ENCODE results near the gene SEC14L2. TPM values are rescaled to one million over a fixed set of nuclear protein-coding genes. Genes with fewer than 3 reads are reported as not detected.
A peak's percentile ranks its signal among the peaks of the same experiment; 100 is the strongest.

The SEC14L2 gene
- total and polyA plus RNA-seq, 2 of the 8 experiments (the other 6 are each of a cell fraction or from before 2014, with no cell fraction given) = 2.8 to 3.2 TPM

GRCh38 chr22:30396871-30397655, at the start of gene SEC14L2 (continued):
- TF ChIP-seq CTCF (IDR thresholded peaks at IDR 0.05; ENCODE audit: control extremely low read depth in 1 of 3, insufficient read depth in 1 of 3, low read depth in 1 of 3, low read length in 3 of 3) (no peak), KDM1A (IDR thresholded peaks at IDR 0.05; ENCODE audit: borderline replicate concordance, low read length) (no peak), CHD7 (IDR thresholded peaks at IDR 0.05; ENCODE audit: insufficient replicate concordance, low read length) (no peak), BRCA1 (IDR thresholded peaks at IDR 0.05; ENCODE audit: low read depth, low read length) (no peak), RBBP5 (IDR thresholded peaks at IDR 0.05; ENCODE audit: borderline replicate concordance, low read depth, low read length) (no peak), CBX8 (IDR thresholded peaks at IDR 0.05; ENCODE audit: borderline replicate concordance, low read depth, low read length) (no peak), TAF1 (IDR thresholded peaks at IDR 0.05; ENCODE audit: low read depth, low read length) (peak; percentile 67; the same call in 1 of the 2 replicates)
